Measurements from ENCODE around the gene MED26.
A peak's percentile ranks its signal among the peaks of the same experiment; 100 is the strongest.

Gene MED26

GRCh38 chr19:16627928-16628182 lies 149 bp downstream of the MED26 start:
- DNase-seq (ENCODE audit: low read depth): no peak
- H3K4me3 ChIP-seq (ENCODE audit: low read length): peak overlapping the region; percentile 94
- TF ChIP-seq CTCF (conservative IDR thresholded peaks at IDR 0.05; ENCODE audit: low read depth, low read length): no peak

- peak overlapping the region; percentile 94 for H3K4me3 ChIP-seq (ENCODE audit: low read length)
- DNase-seq (ENCODE audit: low read depth): no peak
- no peak for TF ChIP-seq CTCF (conservative IDR thresholded peaks at IDR 0.05; ENCODE audit: low read depth, low read length)
Measured at GRCh38 chr19:16627193-16627927, 644 bp downstream of the MED26 start.

- no peak for TF ChIP-seq CTCF (conservative IDR thresholded peaks at IDR 0.05; ENCODE audit: low read depth, low read length)
- H3K4me3 ChIP-seq (ENCODE audit: low read length): peak overlapping the region; percentile 94
Measured at GRCh38 chr19:16626796-16627192, 1.2 kb downstream of the MED26 start.

GRCh38 chr19:16625163-16625958 lies 2.6 kb downstream of the MED26 start:
- no peak for TF ChIP-seq CTCF (conservative IDR thresholded peaks at IDR 0.05; ENCODE audit: low read depth, low read length)
- no peak overlapping the region for H3K4me3 ChIP-seq (ENCODE audit: low read length)
- DNase-seq (ENCODE audit: low read depth): no peak

More at GRCh38 chr19:16626796-16627192, 1.2 kb downstream of the MED26 start:
- no peak for DNase-seq (ENCODE audit: low read depth)

- TF ChIP-seq CTCF (conservative IDR thresholded peaks at IDR 0.05; ENCODE audit: low read depth, low read length): no peak
- H3K4me3 ChIP-seq (ENCODE audit: low read length): no peak overlapping the region
- no peak for DNase-seq (ENCODE audit: low read depth)
Measured at GRCh38 chr19:16624236-16624635, 3.8 kb downstream of the MED26 start.

GRCh38 chr19:16623576-16623975 lies 4.4 kb downstream of the MED26 start:
- no peak overlapping the region for H3K4me3 ChIP-seq (ENCODE audit: low read length)
- no peak for DNase-seq (ENCODE audit: low read depth)
- no peak for TF ChIP-seq CTCF (conservative IDR thresholded peaks at IDR 0.05; ENCODE audit: low read depth, low read length)

GRCh38 chr19:16623066-16623465 lies 4.9 kb downstream of the MED26 start:
- no peak overlapping the region for H3K4me3 ChIP-seq (ENCODE audit: low read length)
- DNase-seq (ENCODE audit: low read depth): no peak
- no peak for TF ChIP-seq CTCF (conservative IDR thresholded peaks at IDR 0.05; ENCODE audit: low read depth, low read length)

Measured in retinal pigment epithelial cell (primary cell).